GM19043 (cell line): ENCODE measurements around the gene HMGB4.

ENCODE experiments used
- ATAC-seq: cut with Tn5 transposase; IDR thresholded peaks from one replicate; pipeline ENCODE4 v1.9.1; 2021; ENCODE audit warnings: low read depth; ENCODE audit not compliant: unreplicated experiment

The HMGB4 gene

GRCh38 chr1:33895976-33896375 lies 32.1 kb downstream of the HMGB4 start:
- ATAC-seq: no peak

GRCh38 chr1:33897092-33897725 lies 33.3 kb downstream of the HMGB4 start:
- no peak for ATAC-seq

GRCh38 chr1:33898406-33898805 lies 34.5 kb downstream of the HMGB4 start:
- ATAC-seq: no peak

GRCh38 chr1:33898881-33899280 lies 35.0 kb downstream of the HMGB4 start:
- no peak for ATAC-seq

GRCh38 chr1:33899746-33900145 lies 35.9 kb downstream of the HMGB4 start:
- ATAC-seq: no peak

- ATAC-seq: peak; percentile 63
Measured at GRCh38 chr1:33902486-33903209, 38.8 kb downstream of the HMGB4 start.

- ATAC-seq: peak; percentile 56
Measured at GRCh38 chr1:33903210-33903589, 39.3 kb downstream of the HMGB4 start.

GRCh38 chr1:33905241-33905640 lies 41.4 kb downstream of the HMGB4 start:
- no peak for ATAC-seq

- ATAC-seq: no peak
Measured at GRCh38 chr1:33906156-33906555, 42.3 kb downstream of the HMGB4 start.

GRCh38 chr1:33908324-33908956 lies 44.6 kb downstream of the HMGB4 start:
- no peak for ATAC-seq
